ENCODE measurements around the gene CD55. TPM values are rescaled to one million over a fixed set of nuclear protein-coding genes. Genes with fewer than 3 reads are reported as not detected.
A peak's percentile ranks its signal among the peaks of the same experiment; 100 is the strongest.

The CD55 gene
- total RNA-seq, 1 donor from 2014 or later = 133 TPM

- peak; percentile 59 for DNase-seq
- Mint-ChIP-seq H3K36me3 (ENCODE audit: low read depth) (peaks cover 94% of the 10 kb centered on the region), H3K4me1 (peaks cover 75% of the 10 kb centered on the region), H3K4me3 (peak overlapping the region; percentile 62), H3K9me3 (peaks cover 25% of the 10 kb centered on the region), H3K27ac (peak overlapping the region; percentile 71), H3K27me3 (no peaks in the 10 kb centered on the region)
- intact Hi-C loops (cut with micrococcal nuclease) = loop anchor here (1.0 to 2.0 kb wide), 2 partner anchors 10 to 13 kb away; no protein-coding TSS in a partner anchor
Measured at GRCh38 chr1:207345644-207346477, 24.4 kb downstream of the CD55 start.

DNA sequence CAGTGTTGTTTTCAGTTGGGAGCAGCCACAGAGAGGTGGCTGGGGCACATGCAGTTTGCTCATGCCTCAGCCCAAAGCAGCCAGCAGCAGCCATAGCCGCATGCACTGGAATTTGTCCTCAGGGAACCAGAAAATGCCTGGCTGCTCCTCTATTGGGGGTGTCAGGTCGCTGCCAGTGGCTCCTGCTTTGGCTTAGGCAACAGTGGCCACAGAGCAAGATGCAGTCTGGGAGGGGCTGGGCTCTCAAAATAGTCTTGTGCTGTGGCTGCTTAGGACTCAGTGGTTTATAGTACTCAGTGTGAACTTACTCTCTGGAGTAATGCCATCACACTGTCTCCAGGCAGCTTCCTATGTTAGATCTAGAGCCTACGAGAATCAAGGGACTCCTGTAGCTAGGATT is 25.0 kb downstream of the CD55 start:
- Mint-ChIP-seq H3K36me3 (ENCODE audit: low read depth) (peaks cover 92% of the 10 kb centered on the region), H3K27me3 (no peaks in the 10 kb centered on the region), H3K27ac (peak overlapping the region; percentile 9), H3K4me1 (peaks cover 73% of the 10 kb centered on the region), H3K9me3 (peaks cover 26% of the 10 kb centered on the region), H3K4me3 (no peak overlapping the region)
- intact Hi-C loops (cut with micrococcal nuclease) = no loop called here
- no peak for DNase-seq

- Mint-ChIP-seq H3K36me3 (ENCODE audit: low read depth) (peaks cover 84% of the 10 kb centered on the region), H3K27ac (no peak overlapping the region), H3K9me3 (peaks cover 16% of the 10 kb centered on the region), H3K27me3 (no peaks in the 10 kb centered on the region), H3K4me1 (peaks cover 47% of the 10 kb centered on the region), H3K4me3 (no peak overlapping the region)
- intact Hi-C loops (cut with micrococcal nuclease) = no loop called here
- no peak for DNase-seq
Measured at GRCh38 chr1:207349979-207350378, 28.5 kb downstream of the CD55 start.

DNA sequence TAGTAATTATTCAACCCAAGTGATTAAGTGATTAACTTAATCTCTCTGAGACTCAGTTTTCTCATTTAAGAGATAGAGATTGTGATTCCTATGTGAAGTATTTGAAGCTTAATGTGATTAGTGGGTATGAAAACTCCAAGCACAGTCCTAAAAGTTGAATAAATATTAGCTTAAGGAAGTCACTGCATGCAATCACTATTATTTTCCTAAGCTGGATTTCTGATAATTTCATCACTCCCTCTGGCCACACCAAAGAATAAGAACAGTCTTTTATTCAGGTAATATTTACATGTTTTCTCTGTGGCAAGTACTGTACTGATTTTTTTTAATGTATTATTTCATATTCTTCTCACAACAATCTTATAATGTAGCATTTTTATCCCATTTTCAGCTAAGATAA is 31.1 kb downstream of the CD55 start:
- no peak for DNase-seq
- intact Hi-C loops (cut with micrococcal nuclease) = no loop called here
- Mint-ChIP-seq H3K4me3 (no peak overlapping the region), H3K27me3 (no peaks in the 10 kb centered on the region), H3K9me3 (peaks cover 12% of the 10 kb centered on the region), H3K36me3 (ENCODE audit: low read depth) (peaks cover 80% of the 10 kb centered on the region), H3K4me1 (peaks cover 35% of the 10 kb centered on the region), H3K27ac (no peak overlapping the region)

GRCh38 chr1:207355060-207355459 is 33.6 kb downstream of the CD55 start:
- DNase-seq = no peak
- no peaks in the 10 kb centered on the region for H3K27me3 Mint-ChIP-seq
- peaks cover 25% of the 10 kb centered on the region for H3K4me1 Mint-ChIP-seq
- intact Hi-C loops (cut with micrococcal nuclease) = no loop called here
- H3K9me3 Mint-ChIP-seq = peaks cover 11% of the 10 kb centered on the region
- H3K27ac Mint-ChIP-seq = no peak overlapping the region
- peaks cover 73% of the 10 kb centered on the region for H3K36me3 Mint-ChIP-seq (ENCODE audit: low read depth)
- no peak overlapping the region for H3K4me3 Mint-ChIP-seq

GRCh38 chr1:207355513-207356295 is 34.2 kb downstream of the CD55 start:
- intact Hi-C loops (cut with micrococcal nuclease) = no loop called here
- peaks cover 20% of the 10 kb centered on the region for H3K4me1 Mint-ChIP-seq
- H3K9me3 Mint-ChIP-seq = peaks cover 5% of the 10 kb centered on the region
- H3K27ac Mint-ChIP-seq = no peak overlapping the region
- no peaks in the 10 kb centered on the region for H3K27me3 Mint-ChIP-seq
- H3K36me3 Mint-ChIP-seq (ENCODE audit: low read depth) = peaks cover 67% of the 10 kb centered on the region
- no peak overlapping the region for H3K4me3 Mint-ChIP-seq
- no peak for DNase-seq

DNA sequence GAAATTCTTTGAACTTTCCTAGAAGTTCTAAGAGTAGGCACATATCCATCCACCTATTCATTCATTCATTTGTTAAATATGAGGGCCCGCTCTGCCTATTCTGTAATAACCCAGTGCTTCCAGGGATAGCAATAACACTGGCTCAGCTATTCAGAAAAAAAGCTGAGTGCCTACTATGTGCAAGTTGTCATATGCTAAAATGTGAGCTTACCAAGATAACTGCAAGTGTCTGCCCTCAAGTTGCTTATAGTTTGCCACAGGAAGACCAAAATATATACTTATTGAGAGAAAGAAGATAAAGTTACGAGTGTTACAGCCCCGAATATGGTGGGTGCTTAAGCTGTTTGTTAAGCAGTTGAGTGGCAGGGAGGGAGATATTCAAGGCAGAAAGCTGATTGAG is 39.6 kb downstream of the CD55 start:
- H3K27me3 Mint-ChIP-seq = no peaks in the 10 kb centered on the region
- peaks cover 31% of the 10 kb centered on the region for H3K36me3 Mint-ChIP-seq (ENCODE audit: low read depth)
- H3K4me3 Mint-ChIP-seq = no peak overlapping the region
- H3K27ac Mint-ChIP-seq = no peak overlapping the region
- intact Hi-C loops (cut with micrococcal nuclease) = loop anchor here (5.0 kb wide), 3 partner anchors 79 to 309 kb away; partner anchors contain the start of genes CR1, PFKFB2 and YOD1
- peaks cover 3% of the 10 kb centered on the region for H3K4me1 Mint-ChIP-seq
- no peak for DNase-seq
- no peaks in the 10 kb centered on the region for H3K9me3 Mint-ChIP-seq

GRCh38 chr1:207361889-207362288 is 40.4 kb downstream of the CD55 start:
- no peak overlapping the region for H3K27ac Mint-ChIP-seq
- no peak overlapping the region for H3K4me3 Mint-ChIP-seq
- no peaks in the 10 kb centered on the region for H3K27me3 Mint-ChIP-seq
- intact Hi-C loops (cut with micrococcal nuclease) = loop anchor here (5.0 kb wide), 3 partner anchors 80 to 310 kb away; partner anchors contain the start of genes CR1, PFKFB2 and YOD1
- peaks cover 3% of the 10 kb centered on the region for H3K4me1 Mint-ChIP-seq
- no peak for DNase-seq
- H3K36me3 Mint-ChIP-seq (ENCODE audit: low read depth) = peaks cover 31% of the 10 kb centered on the region
- H3K9me3 Mint-ChIP-seq = no peaks in the 10 kb centered on the region

DNA sequence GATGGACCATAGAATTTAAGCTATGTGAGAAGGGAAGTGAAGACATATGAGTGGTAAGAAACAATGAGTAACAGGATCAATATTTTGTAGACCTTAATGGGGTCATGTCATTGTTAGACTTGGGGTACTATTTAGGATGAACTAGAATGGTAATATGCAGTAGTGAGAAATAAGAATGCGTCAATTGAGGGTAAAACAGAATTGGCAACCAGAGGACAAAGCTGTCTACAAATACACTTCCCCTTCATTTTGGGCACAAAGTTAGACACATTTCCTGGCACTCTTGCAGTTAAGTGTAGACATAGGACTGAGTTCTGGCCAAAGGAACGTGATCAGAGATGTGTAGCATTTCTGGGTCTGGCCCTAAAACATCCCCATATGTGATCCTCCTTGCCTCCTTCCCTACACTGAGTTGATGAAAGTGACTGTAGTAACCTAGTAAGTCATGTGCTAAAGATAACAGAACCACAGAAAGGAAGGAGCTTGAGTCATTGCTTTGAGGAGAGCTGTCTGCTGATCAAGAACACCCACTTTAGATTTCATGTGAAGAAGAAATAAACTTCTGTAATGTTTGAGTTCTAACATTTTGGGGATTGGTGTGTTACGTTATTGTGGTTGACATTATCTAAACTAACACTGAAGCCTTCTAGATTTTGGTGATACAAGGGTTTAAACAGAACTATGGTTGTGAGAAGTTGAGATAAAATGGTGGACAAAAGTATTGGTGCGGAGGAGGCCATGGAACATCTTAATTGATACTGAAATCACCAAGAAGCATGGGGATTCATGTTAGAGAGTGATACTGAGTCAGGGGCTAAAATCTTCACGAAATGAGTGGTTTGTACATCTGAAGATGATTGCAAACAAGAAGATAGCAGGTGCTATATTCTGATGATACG is 41.7 kb downstream of the CD55 start:
- Mint-ChIP-seq H3K27me3 (no peaks in the 10 kb centered on the region), H3K9me3 (no peaks in the 10 kb centered on the region), H3K36me3 (ENCODE audit: low read depth) (peaks cover 29% of the 10 kb centered on the region), H3K4me1 (peaks cover 3% of the 10 kb centered on the region), H3K4me3 (no peak overlapping the region), H3K27ac (no peak overlapping the region)
- DNase-seq = peak; percentile 79
- intact Hi-C loops (cut with micrococcal nuclease) = loop anchor here (1.0 to 5.0 kb wide), 9 partner anchors 27 to 311 kb away; partner anchors contain the start of genes CD55, CR1, PFKFB2 and YOD1

- Mint-ChIP-seq H3K27ac (no peak overlapping the region), H3K4me3 (no peak overlapping the region), H3K36me3 (ENCODE audit: low read depth) (peaks cover 25% of the 10 kb centered on the region), H3K9me3 (no peaks in the 10 kb centered on the region), H3K27me3 (no peaks in the 10 kb centered on the region), H3K4me1 (no peaks in the 10 kb centered on the region)
- DNase-seq = no peak
- intact Hi-C loops (cut with micrococcal nuclease) = loop anchor here (1.0 to 5.0 kb wide), 9 partner anchors 26 to 312 kb away; partner anchors contain the start of genes CD55, CR1, PFKFB2 and YOD1
Measured at GRCh38 chr1:207363871-207364270, 42.4 kb downstream of the CD55 start.

- Mint-ChIP-seq H3K27me3 (no peaks in the 10 kb centered on the region), H3K9me3 (no peaks in the 10 kb centered on the region), H3K27ac (no peak overlapping the region), H3K36me3 (ENCODE audit: low read depth) (peaks cover 20% of the 10 kb centered on the region), H3K4me3 (no peak overlapping the region), H3K4me1 (no peaks in the 10 kb centered on the region)
- intact Hi-C loops (cut with micrococcal nuclease) = loop anchor here (5.0 kb wide), 3 partner anchors 82 to 312 kb away; partner anchors contain the start of genes CR1, PFKFB2 and YOD1
- peak; percentile 72 for DNase-seq
Measured at GRCh38 chr1:207364614-207365013, 43.1 kb downstream of the CD55 start.

DNA sequence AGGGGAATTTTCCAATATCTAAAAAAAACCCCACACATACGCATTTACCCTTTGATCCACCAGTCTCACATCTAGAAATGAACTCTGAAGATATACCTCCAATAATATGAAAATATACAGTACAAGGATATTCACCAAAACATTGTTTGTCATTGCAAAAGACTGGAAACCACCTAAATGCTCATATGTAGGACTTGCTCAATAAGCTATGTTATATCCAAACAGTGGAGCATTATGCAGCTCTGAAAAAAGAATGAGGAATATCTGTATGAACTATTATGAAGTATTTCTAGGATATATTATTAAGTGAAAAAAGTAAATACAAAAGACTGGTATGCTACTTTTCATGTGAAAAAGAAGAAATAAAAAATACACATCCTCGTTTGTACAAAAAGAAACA is 43.6 kb downstream of the CD55 start:
- Mint-ChIP-seq H3K27ac (no peak overlapping the region), H3K4me1 (no peaks in the 10 kb centered on the region)
- intact Hi-C loops (cut with micrococcal nuclease) = no loop called here

DNA sequence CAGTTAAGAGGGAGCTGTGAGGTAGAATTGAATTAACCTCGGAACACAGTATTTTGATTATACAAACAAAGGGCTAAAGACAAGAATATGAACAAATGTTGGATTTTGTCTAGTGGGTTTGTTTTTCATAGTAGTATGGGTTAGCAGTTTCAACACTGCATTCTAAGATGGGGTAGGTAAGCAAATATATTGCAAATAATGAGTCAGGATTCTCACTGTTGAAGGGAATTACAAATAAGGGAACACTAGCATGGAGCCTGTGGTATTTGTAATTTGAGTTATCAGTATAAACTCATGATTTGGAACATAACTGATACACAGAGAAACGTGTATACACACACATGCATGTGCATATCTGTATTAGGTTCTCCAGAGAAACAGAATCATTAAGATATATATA is 44.5 kb downstream of the CD55 start:
- H3K27me3 Mint-ChIP-seq = no peaks in the 10 kb centered on the region
- H3K9me3 Mint-ChIP-seq = no peaks in the 10 kb centered on the region
- peaks cover 16% of the 10 kb centered on the region for H3K36me3 Mint-ChIP-seq (ENCODE audit: low read depth)
- no peak overlapping the region for H3K4me3 Mint-ChIP-seq
- H3K27ac Mint-ChIP-seq = no peak overlapping the region
- H3K4me1 Mint-ChIP-seq = no peaks in the 10 kb centered on the region
- intact Hi-C loops (cut with micrococcal nuclease) = no loop called here
- no peak for DNase-seq

More for the DNA sequence above, 43.6 kb downstream of the CD55 start:
- Mint-ChIP-seq H3K4me3 (no peak overlapping the region), H3K36me3 (ENCODE audit: low read depth) (peaks cover 16% of the 10 kb centered on the region), H3K27me3 (no peaks in the 10 kb centered on the region), H3K9me3 (no peaks in the 10 kb centered on the region)
- no peak for DNase-seq
